B cell (primary cell): ENCODE measurements around the gene ZNF296.

Source experiments
- EZH2 ChIP-seq: IDR thresholded peaks from 2 replicates; pipeline ENCODE4 v1.6.1; 2012; ENCODE audit warnings: borderline replicate concordance, low read depth, mild to moderate bottlenecking, moderate library complexity, low read length; ENCODE audit not compliant: insufficient read depth, poor library complexity, severe bottlenecking
- TF ChIP-seq, protein P1 (sequence below): fragments of 200-600 bp; IDR thresholded peaks from one replicate; pipeline ENCODE4 v1.8.0; 2022; ENCODE audit warnings: antibody characterized with exemption, mild to moderate bottlenecking

DNA sequence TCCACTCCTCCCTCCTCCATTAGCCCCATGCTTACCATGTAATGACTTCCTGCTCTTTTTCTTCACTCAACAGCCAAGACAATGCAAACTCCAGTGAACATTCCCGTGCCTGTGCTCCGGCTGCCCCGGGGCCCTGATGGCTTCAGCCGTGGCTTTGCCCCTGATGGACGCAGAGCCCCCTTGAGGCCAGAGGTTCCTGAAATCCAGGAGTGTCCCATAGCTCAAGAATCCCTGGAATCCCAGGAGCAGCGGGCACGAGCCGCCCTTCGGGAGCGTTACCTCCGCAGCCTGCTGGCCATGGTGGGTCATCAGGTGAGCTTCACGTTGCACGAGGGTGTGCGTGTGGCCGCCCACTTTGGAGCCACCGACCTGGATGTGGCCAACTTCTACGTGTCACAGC lies 13.8 kb upstream of the ZNF296 start:
- TF ChIP-seq, protein P1, sequence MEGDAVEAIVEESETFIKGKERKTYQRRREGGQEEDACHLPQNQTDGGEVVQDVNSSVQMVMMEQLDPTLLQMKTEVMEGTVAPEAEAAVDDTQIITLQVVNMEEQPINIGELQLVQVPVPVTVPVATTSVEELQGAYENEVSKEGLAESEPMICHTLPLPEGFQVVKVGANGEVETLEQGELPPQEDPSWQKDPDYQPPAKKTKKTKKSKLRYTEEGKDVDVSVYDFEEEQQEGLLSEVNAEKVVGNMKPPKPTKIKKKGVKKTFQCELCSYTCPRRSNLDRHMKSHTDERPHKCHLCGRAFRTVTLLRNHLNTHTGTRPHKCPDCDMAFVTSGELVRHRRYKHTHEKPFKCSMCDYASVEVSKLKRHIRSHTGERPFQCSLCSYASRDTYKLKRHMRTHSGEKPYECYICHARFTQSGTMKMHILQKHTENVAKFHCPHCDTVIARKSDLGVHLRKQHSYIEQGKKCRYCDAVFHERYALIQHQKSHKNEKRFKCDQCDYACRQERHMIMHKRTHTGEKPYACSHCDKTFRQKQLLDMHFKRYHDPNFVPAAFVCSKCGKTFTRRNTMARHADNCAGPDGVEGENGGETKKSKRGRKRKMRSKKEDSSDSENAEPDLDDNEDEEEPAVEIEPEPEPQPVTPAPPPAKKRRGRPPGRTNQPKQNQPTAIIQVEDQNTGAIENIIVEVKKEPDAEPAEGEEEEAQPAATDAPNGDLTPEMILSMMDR: no peak
- TF ChIP-seq EZH2: no peak
